HG03045 (cell line): ENCODE measurements around the gene BLZF1.
"Not testable (repeated sequence)": the region's sequence is repeated elsewhere in the genome, so short reads cannot be mapped to it uniquely, and the experiment has no call there.

Experiments
- ATAC-seq: cut with Tn5 transposase; IDR thresholded peaks from one replicate; pipeline ENCODE4 v1.9.1; 2021; ENCODE audit warnings: mild to moderate bottlenecking, moderate library complexity; ENCODE audit not compliant: unreplicated experiment

Gene BLZF1

DNA sequence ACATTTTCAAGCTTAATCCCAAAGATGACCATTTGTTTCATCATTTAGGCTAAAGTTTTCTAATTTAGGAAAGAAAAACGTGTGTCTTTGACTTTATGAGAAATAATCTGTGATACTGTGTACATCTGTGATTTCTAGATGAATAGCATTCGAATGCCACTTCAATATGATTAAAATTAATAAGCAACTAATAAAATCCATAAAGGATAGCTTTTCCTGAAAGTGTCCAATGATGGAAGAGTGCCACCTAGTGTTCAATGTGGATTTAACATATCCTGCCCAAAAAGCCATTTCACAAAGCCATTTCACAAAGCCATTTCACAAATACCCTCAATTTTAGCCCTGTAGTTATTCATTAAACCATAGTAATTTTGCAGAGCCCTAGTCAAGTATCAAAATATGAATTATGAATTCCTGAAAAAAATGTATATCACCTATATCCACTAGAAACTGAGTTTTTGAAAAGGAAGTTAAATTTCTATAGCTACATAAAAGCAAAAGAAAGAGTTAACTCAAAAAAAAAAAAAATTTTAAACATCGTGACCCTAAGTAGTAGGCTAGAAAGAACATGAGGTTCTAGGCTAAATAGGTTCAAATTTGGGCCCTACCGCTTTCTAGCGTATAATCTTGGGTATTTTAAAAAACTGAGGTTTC, 19.5 kb upstream of the BLZF1 start:
- ATAC-seq = no peak

DNA sequence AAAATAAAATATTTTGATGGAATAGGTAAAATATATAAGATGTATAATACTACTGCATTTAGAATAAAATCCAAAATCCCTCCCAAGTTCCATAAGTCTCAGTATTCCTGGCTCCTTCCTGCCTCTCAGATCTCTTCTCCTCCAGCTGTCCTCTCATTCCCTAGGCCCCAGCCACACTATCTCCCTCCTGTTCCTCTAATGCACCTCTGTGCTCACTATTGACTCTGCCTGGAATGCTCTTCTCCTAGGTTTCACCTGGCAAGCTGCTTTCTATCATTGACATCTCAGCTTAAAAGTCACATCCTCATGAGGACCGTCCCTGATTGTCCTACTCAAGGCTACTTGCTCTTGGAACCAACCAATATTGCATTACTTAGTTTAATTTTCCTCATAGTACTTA, 7.6 kb upstream of the BLZF1 start:
- no peak for ATAC-seq

DNA sequence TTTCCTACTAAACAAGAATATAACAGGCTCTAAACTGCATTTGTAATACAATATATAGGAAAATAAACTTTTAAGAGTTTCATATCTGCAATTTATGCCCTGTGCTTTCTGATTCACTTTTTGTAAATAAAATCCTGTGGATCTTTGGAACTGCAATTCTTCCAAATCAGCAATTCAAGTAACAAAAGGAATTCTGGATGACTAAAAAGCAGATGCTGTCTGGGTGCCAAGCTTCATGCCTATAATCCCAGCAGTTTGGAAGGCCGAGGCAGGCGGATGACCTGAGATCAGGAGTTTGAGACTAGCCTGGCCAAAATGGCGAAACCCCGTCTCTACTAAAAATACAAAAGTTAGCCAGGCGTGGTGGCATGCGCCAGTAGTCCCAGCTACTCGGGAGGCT, 6.7 kb upstream of the BLZF1 start:
- no peak for ATAC-seq

DNA sequence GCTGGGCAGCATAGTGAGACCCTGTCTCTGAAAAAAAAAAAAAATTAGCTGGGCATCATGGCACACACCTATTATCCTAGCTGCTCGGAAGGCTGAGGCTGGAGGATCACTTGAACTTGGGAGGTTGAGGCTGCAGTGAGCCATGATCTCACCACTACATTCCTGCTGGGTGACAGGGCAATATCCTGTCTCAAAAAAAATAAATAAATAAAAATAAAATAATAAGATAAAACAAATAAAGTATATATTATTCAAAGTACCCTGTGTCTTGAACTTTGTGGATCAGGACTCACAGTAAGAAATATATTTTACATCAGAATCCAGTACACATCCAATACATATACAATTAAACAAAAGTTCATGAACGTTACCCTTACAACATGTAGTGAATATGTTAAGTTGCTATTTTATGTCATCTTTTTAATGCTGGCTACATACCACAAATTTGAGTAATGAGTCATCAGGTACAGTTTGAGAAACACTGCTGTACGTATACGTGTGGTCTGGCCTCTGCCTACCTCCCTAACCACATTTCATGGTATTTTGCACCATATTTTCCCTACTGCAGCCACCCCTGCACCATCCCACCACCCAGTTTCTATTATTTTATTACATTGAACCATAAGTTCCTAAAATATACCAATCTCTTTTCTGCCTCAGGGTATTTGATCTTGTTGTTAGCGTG, 4.8 kb upstream of the BLZF1 start:
- peak; percentile 21 for ATAC-seq

DNA sequence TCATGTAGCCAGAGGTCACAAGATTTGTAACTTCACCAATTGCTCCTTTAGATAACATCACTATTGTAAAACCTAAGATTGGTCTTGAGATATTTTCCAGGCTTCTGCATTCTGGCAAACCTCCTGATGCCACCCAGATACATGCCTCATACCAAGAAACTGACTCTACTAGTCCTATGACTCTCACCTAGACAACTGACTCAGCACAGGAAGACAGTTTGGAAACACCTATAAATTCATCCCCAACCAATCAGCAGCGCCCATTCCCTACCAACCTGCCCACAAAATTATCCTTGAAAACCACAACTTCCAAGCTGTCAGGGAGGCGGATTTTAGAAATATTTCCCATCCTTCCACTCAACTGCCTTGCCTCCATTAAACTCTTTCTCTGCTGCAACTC, 3.0 kb upstream of the BLZF1 start:
- ATAC-seq = no peak

DNA sequence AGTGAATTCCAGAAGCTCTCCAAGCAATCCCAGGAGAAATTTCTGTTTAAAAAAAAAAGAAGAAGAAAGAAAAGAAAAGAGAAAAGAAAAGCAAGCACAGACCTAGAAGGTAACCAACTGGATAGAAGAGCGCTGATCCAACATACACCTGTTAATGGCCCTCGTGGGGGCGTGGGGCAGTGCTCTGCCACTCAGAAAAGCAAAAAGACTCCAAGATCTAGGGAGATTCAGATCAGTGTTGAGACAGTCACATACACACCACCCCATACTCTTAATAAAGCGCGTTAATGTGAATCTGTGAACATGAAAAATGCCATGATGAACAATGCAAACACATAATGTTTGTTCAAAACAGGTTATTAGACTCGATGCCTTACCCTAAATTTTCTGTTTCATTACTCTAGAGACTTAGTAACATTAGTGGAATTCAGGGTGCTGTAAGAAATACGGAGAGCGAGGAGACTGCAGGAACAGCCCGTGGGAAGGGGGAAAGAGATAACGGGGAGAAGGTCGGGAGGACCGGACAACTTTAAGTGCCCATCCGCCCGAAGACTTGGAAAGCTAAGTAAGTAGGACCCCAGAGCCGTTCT, 804 bp upstream of the BLZF1 start:
- ATAC-seq = no peak

DNA sequence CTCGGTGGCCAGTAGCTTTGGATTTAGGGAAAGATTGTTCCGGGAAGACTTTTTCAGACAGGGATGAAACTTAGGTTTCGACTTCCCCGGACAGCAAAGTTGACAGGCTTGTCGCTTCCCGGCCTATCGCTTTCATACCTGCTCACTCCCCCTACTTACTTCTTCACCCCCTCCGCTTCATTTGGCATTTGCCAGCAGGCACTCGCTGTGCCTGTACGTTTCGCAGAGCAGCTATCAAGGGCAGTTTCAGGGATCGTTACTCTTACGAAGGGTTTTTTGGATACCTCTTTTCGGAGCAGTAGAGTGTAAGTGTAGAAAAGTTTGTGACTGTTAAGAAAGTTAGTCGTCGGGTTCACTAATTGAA, 393 bp downstream of the BLZF1 start:
- ATAC-seq = no peak

DNA sequence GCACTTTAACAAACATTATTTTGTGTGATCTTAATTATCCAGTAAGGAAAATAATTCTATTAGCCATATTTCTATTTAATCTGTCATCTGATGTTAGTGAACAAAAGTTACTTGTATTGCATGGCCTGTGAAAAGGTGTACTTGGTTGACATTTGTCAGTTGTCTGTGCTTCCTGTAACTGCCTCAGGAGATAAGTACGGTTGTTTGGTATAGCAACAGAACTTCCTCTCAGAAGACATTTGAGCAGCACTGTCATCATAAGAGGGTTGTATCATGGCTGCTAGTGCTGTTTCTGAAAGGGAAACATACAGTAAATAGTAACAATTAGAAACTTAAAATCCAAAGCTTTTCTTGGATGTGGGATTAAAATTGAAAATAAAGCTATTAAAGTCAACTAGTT, 3.4 kb downstream of the BLZF1 start:
- no peak for ATAC-seq

DNA sequence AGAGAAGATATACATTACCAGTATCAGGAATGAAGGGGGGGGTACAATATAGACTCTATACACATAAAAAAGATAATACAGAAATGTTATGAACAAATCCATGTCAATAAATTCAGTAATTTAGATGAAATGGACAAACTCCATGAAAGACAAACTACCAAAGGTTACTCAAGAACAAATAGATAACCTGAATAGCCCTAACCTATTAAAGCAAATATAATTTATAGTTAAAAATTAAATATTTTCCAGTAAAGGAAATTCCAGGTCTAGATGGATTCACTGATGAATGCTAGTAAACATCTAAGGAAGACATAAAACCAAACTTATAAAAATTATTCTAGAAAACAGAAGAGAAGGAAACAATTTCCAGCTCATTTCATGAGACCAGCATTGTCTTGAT, 13.2 kb downstream of the BLZF1 start:
- no peak for ATAC-seq

DNA sequence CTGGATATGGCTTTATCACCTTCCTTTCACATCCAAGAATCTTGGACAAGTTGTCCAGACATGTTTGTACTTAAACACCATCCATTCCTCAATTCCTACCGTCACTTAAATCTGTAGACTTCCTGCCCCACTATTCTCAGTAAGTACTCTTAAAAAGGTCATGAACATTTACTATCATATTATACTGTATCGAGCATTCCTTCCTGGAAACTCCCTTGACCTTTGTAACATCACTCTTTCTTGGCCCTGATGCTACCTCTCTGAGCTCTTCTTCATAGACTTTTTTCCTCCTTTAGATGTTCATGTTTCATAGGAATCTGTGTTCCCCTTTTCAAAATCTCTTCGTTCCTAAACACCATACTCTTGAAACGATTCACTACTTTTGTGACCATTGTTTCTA, 15.5 kb downstream of the BLZF1 start:
- no peak for ATAC-seq

DNA sequence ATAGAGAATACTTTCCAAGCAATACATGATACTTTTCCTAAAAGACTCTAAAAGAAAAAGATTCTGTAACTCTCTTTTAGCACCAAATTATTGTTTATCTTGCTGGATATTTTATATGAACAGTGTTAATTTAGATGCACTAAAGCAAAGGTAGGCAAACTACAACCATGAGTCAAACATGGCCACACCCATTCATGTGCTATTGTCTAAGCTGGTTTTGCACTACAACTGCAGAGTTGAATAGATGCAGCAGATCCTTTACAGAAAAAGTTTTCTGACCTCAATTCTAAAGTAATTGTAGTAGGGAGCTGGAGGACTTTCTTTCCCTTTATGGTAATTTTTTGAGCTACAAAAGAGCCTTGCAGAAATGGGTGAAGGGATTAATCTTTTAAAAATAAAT, 19.4 kb downstream of the BLZF1 start:
- ATAC-seq = no peak

DNA sequence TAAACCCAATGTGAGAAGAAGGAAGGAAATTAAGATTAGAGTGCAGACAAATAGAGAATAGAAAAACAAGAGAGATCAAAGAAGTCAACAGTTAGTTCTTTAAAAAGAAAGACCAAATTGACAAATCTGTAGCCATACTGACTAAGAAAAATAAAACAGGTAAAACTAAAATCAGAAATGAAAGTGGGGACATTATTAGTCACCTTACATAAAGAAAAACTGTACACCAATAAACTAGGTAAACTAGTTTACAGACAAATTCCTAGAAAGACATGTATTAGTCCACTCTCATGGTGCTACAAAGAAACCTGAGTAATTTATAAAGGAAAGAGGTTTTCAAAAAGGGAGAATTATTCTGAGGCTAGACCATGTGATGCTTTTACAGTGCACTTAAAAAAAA, 22.3 kb downstream of the BLZF1 start:
- ATAC-seq = peak; percentile 70

DNA sequence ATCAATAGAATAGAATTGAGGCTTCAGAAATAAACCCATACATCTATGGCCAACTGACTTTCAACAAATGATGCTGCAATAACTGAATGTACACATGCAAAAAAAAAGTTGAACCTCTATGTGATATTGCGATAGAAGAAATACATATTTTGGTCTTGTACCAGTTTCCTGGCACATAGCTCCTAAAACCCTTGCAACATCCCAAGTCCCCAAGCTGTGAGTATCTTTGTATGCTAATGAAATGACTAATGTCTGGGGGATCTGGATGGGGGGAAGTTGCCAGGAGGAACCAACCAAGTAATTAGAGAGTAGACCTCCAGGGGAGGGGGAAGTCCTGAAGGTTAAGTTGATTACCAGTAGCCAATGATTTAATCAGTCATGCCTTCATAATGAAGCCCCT, 24.4 kb downstream of the BLZF1 start:
- ATAC-seq = no peak

DNA sequence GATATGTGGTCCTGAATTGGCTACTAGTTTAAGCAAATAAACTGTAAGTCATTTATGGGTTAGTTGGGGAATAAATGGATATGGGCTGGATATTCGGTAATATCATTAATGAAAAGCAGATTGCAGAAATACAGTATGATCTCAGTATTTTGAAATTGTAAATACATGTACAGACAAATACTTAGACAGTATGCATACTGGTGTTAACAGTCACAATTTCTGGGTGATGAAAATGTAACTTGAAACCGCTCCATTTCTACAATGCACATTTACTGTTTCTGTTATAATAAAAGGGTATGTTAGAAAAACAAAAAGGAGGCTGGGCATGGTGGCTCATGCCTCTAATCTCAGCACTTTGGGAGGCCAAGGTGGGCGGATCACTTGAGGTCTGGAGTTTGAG, 28.0 kb downstream of the BLZF1 start:
- ATAC-seq = no peak

DNA sequence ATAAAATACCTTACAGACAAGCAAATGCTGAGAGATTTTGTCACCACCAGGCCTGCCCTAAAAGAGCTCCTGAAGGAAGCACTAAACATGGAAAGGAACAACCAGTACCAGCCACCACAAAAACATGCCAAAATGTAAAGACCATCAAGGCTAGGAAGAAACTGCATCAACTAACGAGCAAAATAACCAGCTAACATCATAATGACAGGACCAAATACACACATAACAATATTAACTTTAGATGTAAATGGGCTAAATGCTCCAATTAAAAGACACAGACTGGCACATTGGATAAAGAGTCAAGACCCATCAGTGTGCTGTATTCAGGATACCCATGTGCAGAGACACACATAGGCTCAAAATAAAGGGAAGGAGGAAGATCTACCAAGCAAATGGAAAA, 34.6 kb downstream of the BLZF1 start:
- not testable (repeated sequence) for ATAC-seq

DNA sequence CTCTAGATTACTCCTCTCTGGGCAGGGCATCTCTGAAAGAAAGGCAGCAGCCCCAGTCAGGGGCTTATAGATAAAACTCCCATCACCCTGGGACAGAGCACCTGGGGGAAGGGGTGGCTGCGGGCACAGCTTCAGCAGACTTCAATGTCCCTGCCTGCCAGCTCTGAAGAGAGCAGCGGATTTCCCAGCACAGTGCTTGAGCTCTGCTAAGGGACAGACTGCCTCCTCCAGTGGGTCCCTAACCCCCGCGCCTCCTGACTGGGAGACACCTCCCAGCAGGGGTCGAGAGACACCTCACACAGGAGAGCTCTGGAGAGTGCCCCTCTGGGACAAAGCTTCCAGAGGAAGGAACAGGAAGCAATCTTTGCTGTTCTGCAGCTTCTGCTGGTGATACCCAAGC, 40.3 kb downstream of the BLZF1 start:
- not testable (repeated sequence) for ATAC-seq

DNA sequence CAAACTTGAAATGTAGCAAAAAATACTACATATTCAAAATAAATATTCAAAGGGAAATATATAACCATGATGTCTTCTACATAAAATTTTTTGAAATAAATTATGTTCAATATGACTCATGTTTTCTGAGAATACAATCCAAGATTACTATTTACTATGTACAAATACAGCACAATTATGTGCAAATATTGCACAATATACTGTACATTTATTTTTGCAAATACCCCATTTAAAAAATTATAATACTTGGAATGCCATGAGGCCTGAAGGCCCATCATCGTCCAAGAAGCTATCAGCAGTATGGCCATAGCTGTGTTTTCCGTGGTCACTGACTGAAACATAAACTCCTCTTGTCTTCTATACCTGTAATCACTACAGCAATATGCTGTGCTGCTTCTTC, 47.0 kb downstream of the BLZF1 start:
- ATAC-seq = no peak

DNA sequence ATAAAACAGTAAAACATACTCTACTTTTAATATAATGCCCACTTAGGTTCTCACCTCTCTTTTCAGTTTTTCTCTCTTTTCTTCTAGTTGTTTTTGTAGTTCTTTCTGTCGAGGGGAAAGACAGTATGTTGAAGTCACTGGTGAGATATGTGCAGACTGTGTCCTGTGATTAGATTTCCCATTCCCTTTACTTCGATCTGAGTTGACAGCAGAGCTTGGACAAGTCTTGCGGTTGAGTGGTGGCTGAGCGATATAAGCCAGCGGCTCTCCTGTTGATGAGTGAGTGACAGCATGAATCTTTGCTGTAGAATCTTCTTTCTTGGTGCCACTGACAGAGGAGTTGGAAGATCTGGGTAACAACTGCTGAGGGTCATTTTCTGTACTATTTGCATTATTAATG, 53.3 kb downstream of the BLZF1 start:
- ATAC-seq = no peak

DNA sequence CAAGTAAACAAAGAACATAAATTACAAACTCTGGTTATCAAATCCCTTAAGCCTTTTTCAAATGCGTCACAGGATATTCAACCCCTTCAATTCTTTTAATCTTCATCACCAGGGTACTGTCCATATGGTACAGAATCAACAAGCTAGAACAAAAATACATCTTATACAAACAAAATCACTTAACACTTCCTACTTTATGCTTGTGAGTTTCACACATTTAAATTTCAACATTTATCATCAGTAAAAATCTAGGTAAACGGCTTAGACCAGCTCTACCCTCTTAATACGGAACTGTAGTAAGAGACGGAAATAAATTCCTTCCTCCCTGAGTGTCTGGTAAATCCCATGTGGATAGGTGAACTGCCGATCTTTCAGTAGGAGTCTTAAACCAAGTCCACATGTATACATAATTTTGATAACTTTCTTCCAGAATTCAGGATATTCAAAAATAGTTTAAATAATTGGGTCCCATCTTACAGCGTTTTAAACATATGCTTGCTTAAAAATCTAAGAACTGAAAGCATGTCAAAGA, 58.2 kb downstream of the BLZF1 start:
- no peak for ATAC-seq

DNA sequence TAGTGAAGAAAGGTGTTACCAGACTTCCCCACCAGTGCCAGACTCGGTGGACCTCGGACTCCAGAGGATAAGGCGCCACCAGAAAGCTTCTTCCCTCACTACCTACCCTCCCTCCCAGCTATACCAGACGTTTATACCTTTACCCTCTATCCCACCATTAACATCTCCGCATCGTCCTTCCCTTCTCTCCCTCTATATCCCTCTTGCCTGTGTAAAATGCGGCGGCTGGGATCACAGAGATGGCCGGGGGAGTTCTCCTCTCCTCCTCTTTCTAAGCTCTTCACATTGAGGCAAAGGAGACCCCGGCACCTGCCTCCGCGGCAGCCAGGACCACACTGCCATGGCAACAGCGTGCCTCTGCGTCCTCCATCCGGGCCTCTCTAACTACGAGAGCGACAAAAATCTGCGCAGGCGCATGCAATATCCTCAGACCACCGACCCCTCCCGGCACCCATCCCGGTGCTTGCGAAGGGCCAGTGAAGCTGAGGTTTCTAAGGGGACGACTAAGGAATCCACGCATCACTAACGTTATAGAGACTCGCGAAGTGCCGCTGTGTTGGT, 59.2 kb downstream of the BLZF1 start, which contains the start of gene CCDC181:
TSS of gene CCDC181 (minus strand) at position 394 of the 561 bp plus-strand sequence. CDS start 2,547 bp downstream, outside the sequence.
- ATAC-seq = peak; percentile 91
